Stimulated activated CD8-positive, alpha-beta memory T cell treated with anti-CD3 and anti-CD28 coated beads, Interleukin-7, amount 100 ng/mL, for 1 hour (primary cell): ENCODE results near the gene ATG7.
"Not testable (repeated sequence)": the region's sequence is repeated elsewhere in the genome, so short reads cannot be mapped to it uniquely, and the experiment has no call there.

Experiments used
- DNase-seq, 2 donors: peaks; one replicate each; pipeline ENCODE4 v3.0.0-alpha.2; 2020; ENCODE audit warnings: low read depth in 2 of 2

Gene ATG7

DNA sequence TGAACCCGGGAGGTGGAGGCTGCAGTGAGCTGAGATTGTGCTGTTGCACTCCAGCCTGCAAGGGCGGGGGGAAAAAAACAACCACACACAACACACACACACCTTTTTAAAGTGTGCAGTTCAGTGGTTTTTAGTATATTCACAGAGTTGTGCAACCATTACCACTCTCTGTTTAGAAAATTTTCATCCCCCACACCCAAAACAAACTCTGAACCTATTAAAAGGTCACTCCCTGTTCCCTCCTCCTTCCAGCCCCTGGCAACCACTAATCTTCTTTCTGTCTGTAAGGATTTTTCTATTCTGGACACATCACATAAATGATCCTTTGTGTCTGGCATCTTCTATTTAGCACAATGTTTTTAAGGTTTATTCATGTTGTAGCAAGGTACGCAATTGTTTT, 159.1 kb downstream of the ATG7 start:
- DNase-seq: no peak

DNA sequence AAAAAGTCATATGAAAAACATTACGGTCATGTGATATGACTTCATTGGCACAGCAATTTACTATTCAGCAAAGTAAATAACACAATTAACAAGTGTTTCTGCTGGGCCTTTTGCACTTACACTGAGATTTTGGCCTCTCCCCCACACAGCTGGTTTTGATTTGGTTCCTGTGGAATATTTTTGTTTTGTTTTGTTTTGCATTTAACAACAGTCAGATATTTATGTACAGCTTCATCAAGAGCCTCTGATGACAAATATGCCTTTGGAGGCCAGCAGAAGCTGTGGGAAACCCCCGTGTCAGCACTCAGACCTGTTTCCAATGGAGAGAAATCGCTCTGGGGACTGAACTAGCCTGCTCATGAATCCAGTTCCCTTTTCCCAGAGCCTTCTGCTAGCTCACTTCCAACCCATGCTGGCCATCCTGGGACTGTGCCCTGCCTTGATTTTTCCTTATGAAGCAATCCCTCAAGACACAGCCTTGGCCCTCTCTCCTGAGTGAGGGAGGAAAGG, 161.9 kb downstream of the ATG7 start:
- no peak for DNase-seq

DNA sequence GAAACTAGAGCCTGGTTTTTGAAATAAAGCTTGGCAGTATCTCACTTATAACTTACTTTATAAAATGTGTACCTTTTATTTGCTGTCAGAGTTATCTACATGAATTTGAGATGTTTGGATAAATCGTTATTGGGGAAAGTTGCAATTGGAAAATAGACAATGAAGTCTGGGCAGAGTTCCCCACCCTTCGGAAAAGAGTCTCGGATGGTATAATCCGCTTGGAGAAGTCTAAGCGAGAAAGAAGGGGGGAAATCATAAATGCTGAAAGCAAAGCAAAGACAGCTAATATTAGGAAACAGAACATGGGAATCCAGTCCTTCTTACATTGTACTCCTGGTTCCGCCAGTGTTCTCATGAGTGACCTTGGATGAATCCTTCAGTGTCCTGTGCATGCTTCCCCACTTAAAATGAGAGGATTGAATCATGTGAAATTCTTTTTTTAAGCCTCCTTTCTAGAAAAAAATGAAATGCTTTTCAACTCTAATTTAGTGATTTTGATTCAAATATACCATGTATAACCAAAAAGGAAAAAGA, 162.4 kb downstream of the ATG7 start:
- DNase-seq: no peak

DNA sequence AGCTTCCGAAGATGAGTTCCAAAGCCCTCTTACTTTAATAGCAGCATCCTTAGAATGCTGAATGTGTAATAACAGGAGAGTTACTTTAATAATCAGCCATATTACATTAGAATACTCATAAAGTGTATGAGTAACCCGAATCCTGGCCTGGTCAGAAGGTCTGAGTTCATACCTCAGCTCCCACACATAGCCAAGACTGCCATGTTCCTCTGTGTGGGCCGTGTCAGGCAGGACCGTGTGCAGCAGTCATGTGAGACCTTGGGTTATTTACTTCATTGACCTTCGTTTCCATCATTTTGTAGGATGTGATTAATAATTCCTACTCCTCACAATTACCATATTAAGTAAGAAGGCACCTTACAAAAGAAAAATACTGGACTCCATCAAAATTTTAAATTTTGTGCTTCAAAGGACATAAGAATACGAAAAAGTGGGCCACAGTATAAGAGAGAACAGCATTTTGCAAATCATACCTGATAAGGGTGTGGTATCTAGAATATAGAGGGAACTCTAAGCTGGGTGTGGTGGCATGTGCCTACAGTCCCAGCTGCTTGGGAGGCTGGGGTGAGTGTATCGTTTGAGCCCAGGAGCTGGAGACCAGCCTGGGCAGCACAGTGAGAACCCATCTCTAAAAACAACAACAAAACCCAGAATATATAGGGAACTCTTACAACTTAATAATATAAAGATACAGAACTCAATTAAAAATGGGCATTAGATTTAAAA, 163.4 kb downstream of the ATG7 start:
- DNase-seq: no peak

DNA sequence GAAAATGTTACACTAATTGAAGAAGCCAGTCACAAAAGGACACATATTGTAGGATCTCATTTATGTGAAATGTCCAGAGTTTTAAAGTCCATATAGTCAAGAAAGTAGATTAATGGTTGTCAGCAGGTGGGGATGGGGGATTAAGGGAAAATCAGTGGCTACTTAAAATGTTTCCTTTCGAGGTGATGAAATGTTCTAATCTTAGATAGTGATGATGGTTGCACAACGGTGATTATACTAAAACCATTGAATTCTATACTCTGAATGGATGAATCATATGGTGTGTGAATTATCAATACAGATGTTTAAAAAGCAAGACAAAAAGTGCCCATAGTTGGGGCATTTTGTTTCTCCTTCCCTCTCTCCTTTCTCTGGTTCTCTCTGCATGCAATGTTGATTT, 164.6 kb downstream of the ATG7 start:
- DNase-seq: no peak

DNA sequence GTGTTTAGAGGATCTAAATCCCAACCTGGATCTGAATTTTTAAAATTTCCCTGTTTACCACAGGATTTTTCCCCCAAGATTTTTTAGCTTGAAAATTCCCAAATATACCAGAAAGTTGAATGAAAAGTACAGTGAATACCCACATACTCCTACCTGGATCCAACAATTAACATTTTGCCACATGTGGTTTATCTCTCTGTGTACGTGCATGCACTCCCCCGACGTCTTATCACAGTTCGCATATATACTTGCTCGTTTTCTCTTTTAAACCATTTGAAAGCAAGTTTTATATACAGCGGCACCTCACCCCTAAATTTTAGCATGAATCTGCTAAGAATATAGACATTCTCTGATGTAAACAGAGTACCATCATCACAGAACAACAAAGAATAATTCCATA, 165.3 kb downstream of the ATG7 start:
- DNase-seq: no peak

DNA sequence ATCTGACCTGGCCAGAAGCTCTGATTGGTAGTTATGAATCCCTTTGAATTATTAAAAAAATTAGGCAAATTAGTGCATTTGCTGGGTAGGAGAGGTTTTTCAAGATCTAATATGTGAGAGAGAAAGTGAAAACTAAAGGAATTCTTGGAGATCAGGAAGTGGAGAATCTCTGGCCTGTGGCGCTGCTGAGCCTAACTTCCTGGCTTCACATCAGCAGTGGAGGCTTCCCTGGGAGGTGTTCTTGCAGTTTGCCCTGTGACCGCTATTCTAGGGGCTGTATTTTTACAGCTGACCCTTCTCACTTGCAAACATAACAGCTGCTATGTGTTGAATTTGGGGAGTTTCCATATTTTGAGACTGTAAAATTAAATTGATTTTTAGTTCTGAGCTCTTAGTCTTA, 166.4 kb downstream of the ATG7 start:
- DNase-seq: no peak

DNA sequence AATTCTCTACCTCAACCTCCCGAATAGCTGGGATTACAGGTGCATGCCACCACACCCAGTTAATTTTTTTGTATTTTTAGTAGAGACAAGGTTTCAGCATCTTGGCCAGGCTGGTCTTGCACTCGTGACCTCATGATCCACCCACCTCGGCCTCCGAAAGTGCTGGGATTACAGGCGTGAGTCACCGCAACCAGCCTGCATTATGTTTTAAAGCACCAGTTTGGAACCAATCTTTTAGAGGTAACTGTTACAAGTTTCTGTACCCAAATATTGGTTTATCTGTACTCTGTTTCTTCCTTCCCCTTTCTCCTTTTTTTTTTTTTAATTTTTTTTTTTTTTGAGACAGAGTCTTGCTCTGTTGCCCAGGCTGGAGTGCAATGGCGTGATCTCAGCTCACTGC, 169.1 kb downstream of the ATG7 start:
- DNase-seq: not testable (repeated sequence)

DNA sequence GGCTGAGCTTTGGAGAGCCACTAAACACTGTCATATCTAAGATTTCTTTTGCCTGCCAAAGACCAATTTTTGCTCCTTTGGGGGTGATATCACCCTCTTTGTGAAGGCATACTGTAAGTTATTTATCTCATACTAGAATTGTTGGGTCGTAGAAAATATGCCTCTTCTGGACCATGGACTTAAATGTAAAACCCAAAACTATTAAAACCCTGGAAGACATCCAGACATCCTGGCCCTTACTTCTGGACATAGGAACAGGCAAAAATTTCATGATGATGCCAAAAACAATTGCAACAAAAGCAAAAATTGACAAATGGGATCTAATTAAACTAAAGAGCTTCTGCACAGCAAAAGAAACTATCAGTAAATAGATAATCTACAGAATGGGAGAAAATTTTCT, 172.2 kb downstream of the ATG7 start:
- DNase-seq: no peak

DNA sequence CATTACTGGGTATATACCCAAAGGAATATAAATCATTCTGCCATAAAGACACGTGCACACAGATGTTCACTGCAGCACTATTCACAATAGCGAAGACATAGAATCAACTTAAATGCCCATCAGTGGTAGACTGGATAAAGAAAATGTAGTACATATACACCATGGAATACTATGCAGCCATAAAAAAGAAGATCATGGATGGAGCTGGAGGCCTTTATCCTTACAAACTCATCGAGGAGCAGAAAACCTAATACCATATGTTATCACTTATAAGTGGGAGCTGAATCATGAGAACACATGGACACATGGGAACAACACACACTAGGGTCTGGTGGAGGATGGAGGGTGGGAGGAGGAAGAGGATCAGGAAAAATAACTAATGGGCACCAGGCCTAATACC, 173.0 kb downstream of the ATG7 start:
- DNase-seq: not testable (repeated sequence)

DNA sequence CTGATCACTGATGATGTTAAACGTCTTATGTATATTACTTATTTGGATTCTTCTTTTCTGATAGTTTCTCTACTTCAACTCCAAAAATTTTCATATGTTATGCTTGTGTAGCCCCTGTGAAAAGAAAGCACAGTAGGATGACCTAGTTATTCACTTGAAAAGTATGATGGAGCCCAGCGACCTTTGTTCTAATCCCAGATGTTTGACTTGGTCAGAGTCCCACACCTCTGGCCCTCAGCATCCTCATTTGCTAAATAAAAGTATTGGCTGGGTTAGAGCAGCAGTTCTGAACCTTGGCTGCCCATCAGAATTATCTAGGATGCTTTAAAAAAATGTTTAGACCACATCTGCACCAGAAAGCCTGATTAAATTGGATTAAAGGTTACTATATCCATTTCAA, 173.7 kb downstream of the ATG7 start:
- DNase-seq: no peak

DNA sequence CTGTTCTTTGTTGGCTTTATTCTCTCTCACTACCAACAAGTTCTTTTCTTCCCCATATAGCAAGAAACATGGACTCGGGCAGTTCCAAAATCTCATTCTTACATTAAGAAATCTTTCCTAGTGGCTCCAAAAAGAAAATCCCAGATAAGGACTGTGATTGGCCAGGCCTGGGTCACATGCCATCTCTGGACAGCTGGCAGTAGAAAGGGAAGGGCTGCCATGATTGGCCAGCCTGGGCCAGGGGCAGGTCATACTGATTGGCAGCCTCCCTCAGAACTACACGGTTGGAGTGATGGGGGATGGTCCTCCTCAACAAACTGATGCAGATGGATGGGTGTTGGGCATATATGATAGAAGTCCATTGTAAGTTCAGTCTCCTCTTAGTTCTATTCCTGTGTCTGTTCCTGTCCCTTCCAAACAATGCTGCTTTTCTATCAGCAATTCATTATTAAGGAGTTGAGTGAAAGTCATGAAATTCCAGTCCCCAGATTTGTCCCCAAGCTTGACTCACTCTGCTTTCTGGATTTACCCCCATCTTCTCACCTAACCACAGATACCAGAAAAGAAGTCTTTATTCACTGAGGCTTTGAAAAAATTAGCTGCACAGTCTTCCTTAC, 175.5 kb downstream of the ATG7 start:
- no peak for DNase-seq

DNA sequence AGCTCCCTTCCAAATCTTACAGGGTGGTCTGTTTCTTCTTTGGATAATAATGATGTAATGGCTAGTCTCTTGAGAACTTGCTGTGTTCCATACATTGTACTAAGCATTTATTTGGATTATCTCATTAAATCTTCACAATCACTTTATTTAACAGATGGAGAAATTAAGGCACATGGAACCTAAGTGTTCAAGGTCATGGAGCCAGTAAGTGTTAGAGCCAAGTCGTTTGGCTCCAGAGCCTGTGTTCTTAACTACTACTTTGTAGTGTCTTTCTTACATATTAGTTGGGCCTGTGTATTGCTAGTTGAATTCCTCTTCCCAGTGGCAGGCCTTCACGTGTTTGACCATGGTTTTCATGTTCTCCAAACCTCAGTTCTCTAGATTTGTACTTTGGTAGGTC, 177.8 kb downstream of the ATG7 start:
- DNase-seq: no peak

DNA sequence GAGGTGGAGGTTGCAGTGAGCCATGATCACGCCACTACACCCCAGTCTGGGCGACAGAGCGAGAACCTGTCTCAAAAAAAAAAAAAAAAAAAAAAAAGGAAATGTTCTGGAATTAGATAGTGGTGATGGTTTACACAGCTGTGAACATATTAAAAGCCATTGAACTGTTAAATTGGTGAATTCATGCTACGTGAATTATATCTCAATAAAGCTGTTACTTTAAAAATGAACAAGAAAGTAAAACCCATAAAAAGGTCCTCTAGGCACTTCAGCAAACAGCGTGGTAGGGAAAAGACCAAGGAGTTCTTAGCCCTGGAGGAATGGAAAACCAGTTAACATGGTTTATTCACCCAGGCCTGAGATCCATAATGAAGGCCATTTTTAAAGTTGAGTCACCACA, 180.1 kb downstream of the ATG7 start:
- DNase-seq: no peak

DNA sequence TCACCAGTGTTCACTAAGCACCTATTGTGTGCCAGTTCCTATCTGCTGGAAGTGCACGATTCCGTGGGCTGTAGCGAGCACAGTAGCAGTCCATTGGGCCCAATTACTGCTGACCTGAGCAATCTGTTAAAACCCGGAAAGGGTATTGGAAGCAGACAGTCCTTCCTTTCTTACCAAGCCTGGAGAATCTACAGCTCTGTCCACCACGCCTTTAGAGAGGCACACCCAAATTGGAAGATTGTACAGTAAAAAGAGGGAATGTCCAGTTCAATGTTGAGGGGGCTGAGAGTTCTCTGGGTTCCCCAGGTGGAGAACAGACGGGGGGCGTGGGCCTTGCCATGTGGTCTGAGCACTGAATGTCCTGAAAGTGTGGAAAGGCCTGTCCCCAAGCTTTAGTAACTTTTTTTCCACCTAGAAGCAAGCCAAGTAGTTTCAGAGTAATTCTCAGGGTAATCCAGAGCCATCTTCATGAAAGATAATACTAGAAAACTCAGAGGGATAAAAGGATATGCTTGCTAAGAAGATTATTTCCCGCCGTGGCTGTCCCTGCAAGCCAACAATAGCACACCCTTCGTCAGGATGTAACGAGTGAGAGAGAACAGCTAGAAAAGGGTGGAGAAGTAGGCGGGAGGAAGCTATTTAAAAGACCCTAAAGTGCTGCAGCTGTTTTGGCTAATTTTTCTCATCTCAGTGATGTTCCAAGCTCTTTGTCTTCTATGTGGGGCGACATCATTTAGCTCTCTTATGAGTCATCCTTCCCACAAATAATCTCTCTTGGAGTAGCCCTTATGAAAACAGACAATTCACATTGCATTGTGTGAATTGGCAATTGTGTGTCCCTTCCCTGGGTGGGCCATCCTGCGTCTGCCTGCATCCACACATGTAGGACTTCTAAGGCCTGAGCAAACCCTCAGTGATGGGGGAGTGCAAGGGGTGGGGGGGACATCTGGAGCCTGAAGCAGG, 181.0 kb downstream of the ATG7 start:
- no peak for DNase-seq

DNA sequence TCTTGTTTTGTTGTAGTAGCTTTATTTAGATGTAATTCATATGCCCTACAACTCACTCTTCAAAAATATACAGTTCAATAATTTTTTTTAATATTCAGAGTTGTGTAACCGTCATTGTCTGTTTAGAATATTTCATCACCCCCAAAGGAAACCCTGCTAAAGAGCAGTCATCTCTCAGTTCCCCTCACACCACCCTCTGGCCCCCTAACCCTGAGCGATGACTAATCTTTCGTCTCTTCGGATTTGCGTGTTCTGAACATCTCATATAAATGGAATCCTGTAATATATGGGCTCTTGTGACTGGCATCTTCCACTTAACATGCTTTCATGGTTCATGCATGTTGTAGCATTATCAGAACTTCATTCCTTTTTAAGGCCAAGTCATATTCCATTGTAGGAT, 183.8 kb downstream of the ATG7 start:
- DNase-seq: no peak

DNA sequence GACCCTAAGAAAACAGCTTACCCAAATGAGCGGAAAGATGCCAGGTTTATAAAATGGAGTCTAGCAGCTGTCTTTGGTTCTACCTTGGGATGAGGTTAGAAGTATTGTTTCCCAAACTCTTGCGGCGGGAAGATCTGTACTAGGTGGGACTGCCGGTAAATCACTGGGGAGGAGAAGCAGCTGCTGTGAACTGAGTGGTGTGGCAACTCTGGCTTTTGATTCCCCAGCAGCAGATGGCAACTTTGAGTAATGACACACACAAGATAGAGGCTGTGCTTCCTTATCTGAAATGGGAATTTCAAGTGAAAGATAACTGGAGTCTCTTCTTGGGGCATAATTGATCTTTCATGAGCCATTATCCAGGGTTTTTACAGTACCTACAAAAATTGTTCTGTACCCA, 184.9 kb downstream of the ATG7 start:
- DNase-seq: no peak

DNA sequence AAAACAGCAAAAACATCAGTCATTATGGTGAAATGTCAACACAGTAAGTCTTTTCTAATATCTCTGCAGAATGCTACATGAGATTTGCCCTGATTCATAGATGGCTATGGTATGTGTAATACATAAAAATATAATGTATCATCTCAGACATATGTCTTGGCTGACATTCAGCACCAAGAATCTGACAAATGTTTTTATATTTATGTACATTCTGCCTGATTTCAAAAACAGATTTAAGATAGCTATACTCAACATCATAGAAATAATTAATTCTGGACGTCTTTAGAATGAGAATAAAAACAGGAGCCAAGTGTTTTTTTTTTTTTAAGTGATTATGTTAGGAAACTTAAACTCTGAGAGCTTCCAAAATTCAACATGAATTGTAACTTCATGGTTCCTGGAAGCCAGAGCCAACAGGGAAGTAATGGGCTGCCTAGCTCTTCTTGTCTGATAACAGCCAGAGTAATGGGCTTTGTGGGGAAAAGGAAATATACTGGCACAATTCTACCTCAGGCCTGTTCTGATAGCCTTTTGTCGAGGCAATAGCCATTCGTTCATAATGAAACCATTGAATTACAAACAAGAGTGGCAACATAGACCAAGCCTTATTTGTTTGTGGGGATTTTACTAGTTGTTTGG, 187.1 kb downstream of the ATG7 start:
- DNase-seq: no peak

DNA sequence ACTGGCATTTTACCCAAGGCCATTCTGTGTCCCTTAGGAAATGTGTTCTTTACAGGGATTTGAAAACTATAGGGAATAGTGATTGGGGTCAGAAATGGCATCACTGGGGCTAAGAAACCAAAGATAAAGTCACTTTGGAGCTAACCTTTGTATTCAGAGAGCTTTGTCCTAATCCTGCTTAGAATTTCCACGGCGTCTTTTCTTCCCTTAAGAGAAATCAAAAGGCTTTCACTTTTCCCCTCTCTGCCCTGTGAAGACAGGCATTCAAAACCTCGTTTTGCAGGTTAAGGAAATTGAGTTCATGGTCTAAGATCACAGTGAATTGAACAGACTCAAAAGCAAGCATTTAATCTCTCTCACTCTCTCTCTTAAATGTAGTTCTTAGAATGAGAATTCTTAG, 189.0 kb downstream of the ATG7 start:
- DNase-seq: no peak

DNA sequence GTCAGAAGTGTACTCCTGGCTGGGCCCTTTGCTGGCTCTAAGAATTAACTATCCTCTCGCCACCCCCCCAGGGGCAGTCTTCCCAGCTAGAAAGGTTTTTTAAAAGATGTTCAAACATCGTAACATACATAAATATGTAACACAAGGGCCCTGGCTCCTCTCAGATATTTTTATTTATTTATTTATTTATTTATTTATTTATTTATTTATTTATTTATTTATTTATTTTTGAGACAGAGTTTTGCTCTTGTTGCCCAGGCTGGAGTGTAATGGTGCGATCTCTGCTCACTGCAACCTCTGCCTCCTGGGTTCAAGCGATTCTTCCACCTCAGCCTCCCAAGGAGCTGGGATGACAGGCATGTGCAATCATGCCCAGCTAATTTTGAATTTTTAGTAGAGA, 190.5 kb downstream of the ATG7 start:
- DNase-seq: not testable (repeated sequence)

DNA sequence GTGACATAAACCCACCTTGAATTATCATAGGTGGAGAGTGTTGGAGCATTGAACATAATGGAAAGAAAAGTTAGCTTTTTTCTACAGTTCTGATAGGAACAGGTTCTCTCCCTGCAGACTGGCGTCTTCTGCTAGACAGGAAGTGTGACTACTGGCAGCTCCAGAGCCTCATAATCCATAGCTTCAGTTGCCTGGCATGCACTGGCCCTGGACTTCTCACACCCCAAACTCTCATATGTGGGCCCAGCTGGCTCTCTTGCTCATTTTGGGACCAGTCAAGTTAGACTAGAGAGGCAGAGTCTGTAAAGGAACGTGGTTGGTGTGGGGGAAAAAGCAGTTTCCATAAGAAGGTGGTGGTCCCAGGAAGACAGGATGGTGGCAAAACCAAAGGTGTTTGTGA, 191.4 kb downstream of the ATG7 start:
- no peak for DNase-seq

DNA sequence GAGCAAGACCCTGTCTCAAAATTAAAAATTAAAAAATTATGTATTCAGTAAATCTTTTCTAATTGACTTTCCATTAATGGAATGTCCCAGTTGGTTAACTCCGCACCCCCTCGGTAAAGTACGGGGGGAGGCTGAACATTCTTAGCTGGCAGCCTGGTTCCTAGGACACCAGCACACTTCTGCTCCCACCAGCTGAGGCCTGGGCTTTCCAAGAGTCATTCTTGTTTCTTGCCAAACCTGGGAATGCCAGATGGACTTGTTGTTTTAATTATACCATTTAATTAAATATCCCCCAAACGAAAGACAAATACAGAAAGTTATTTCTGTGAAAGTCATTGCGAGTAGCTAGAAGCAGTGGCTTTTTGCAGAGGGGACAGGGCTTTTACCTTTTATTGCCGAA, 192.2 kb downstream of the ATG7 start:
- no peak for DNase-seq
